Stimulated activated CD4-positive, alpha-beta T cell treated with anti-CD3 and anti-CD28 coated beads, Interleukin-1b, Interleukin-23, amount 100 ng/mL, for 48 hours (primary cell): ENCODE data around the gene OTULINL.

ENCODE experiments used
- DNase-seq: peaks from one replicate; pipeline ENCODE4 v3.0.0-alpha.2; 2020

OTULINL gene

DNA sequence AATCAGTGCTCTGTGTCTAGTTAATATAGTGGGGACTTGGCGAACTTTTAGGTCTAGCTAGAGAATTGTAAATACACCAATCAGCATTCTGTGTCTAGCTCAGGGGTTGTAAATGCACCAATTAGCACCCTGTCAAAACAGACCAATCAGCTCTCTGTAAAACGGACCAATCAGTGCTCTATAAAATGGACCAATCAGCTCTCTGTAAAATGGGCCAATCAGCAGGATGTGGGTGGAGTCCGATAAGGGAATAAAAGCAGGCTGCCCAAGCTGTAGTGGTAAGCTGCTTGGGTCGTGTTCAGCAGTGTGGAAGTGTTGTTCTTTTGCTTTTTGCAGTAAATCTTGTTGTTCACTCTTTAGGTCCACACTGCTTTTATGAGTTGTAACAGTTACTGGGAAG, 3.6 kb upstream of the OTULINL start:
- DNase-seq = no peak

DNA sequence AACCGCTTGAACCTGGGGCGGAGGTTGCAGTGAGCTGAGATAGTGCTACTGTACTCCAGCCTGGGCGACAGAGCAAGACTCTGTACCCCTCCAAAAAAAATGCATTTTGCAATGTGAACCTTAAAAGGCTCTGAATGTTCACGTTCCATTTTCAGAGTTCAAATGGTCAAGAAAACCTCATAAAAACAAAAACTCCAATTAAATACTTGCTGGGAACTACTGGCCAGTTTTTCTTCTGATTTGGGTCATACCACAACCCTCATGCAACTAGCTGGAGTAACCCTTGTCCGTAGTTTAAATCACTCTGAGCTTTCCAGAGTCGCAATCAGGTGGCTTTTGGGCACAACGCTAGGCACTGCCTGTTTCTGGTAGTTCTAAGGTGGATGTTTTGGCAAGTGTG, 2.3 kb upstream of the OTULINL start:
- DNase-seq = no peak

DNA sequence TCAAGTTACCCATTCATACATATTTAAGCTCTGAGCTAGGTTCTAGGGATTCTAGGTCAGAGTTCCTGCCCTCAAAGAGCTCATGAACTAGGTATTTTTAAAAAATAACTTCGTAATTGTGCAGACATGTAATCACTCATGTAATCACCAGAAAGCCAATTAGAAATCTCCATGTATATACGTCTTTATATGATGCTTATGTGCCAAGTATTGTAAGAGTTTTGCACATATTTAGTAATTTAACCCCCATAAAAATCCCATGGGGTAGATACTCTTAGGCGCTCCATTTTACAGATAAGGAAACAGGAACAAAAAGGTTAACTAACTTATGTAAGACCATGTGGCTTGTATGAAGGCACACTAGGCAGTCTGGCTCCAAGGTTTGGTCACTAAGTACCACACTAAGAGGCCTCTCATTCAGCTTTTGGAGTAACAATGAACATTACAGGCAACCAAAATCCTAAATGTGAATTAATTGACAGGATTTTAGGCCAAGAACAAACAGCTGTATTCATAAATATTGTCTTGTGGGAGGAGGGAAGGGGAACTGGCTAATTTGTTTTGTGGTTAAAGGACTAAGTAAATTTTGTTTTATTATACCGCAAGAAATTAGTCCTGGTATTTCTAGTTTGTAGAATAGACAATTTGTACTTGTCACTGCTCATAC, 1.7 kb upstream of the OTULINL start:
- DNase-seq = no peak

DNA sequence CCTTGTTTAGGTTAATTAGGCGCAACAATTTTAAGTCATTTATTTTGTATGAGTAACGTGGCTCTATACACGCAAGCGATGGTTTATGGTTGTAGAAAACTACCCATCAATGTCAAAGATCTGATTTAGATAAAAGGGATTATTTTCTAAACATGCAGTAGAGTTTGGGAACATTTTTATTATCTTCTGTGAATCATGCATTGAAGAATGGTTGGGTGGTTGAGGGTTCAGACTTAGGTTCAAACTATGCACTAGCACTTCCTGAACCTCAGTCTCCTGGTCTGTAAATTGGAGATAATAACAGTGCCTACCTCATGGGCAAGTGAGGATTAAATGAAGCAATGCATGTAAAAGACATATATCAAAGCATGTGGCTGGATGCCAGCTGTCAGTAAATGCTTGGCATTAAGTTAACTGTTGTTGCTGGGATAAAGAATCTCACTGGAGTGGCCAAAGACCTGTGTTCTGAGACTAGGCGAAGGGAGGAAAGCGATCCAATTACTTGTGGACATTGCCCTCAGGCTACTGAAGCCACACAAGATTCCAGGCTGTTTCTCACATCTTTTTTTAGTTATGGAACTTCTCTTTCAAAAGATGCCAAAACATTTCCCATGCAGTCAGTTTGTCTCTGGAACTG, 1.1 kb upstream of the OTULINL start:
- DNase-seq = no peak

DNA sequence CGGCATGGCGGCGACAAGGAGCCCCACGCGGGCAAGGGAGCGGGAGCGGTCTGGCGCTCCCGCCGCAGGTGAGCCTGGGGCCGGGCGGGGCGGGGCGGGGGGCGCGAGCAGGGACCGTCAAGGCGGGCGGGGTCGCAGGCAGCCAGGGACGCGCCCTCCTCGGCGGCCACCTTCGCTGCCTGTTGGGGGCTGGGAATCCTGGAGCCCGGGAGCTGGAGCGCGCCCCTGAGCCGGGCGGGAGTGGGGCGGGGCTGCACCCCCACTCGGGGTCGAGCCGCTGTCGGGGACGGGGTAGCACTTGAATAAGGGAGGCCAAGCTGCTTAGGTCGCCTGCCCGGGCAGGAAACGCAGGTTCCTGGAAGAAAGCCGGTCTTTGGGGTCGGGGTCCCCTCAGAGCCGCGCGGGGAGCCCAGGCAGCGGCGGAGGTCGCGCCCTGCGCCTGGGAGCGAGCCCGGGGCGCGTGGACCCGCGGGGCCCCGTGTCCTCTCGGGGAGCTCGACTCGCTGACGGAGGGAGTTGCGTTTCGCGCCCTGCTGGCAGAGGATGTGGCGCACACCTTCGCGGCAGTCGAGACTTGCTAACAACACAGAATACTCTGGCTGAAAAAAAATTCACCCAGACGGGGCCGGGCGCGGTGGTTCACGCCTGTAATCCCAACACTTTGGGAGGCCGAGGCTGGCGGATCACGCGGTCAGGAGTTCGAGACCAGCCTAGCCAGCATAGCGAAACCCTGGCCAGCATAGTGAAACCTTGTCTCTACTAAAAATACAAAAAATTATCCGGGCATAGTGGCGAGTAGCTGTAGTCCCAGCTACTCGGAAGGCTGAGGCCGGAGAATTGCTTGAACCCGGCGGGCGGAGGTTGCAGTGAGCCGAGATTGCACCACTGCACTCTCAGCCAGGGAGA, 552 bp downstream of the OTULINL start:
- peak; percentile 84 for DNase-seq

DNA sequence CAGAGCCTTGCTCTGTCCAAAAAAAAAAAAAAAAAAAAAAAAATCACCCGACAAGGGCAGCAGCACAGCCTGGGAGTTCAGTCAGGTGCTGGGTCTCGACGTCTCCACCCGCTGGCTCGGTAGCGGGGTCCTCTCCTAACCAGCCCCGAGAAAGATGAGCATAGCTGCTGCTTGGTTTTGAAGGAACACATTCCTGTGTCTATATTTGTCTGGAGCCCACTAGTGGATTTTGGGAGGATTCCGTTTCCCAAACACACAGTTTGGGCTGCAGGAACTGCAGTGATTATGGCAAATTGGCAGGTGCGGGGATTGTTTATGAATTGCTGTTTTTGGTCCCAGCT, 1.2 kb downstream of the OTULINL start:
- no peak for DNase-seq

DNA sequence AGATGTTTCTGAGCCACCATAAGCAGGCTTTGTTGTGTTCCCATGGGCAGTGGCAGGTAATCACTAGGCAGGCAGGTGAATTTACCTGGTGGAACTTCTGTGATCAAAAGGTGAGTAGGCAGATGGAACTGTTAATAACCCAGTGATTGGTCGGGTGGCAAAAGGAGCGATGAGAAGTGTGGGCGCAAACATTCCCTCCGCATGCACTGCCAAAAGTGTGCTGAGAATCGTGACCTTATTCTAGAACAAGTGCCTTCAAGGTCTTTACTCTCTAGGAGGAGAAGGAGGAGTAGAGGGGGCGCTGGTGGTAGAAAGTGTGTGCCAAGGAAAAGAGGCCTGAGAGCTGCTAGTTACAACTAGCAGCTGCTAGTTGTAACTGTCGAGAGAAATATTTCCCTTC, 3.3 kb downstream of the OTULINL start:
- no peak for DNase-seq

DNA sequence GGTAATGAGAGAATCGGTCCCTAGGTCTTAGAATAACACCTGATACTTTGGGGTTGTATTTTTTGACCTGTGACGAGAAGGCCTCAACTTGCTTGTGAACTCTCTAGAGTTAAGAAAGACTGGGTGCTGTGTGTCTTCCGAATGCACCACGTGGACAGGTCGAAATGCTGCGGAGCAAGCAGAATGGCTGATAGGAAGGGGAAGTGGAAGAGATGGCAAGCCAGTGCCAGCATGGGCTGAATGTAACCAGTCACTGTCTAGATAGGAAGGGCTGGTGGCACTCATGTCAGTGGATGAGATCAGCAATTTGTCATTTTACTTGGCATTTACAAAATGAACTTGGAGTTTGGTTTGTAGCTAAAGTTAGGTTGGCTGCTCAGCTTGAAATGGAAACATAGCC, 5.6 kb downstream of the OTULINL start:
- DNase-seq = no peak

DNA sequence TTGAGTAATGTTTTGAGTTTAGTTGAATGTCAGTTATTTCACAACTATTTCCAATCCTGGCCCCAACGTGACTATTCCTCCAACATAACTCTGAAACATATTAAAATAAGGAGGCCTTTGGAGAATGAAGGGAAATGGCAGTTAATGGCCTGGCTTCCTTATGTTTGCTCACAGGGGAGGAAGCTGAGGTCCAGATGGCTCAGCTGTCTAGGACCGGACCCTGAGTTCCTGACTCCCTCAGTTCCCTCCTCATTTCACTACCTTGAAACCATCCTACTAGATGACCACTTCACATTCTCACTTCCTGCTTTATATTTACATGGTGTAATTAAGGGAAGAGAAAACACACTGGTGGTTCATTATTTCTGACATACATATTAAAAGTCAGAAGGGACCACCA, 6.6 kb downstream of the OTULINL start:
- no peak for DNase-seq

DNA sequence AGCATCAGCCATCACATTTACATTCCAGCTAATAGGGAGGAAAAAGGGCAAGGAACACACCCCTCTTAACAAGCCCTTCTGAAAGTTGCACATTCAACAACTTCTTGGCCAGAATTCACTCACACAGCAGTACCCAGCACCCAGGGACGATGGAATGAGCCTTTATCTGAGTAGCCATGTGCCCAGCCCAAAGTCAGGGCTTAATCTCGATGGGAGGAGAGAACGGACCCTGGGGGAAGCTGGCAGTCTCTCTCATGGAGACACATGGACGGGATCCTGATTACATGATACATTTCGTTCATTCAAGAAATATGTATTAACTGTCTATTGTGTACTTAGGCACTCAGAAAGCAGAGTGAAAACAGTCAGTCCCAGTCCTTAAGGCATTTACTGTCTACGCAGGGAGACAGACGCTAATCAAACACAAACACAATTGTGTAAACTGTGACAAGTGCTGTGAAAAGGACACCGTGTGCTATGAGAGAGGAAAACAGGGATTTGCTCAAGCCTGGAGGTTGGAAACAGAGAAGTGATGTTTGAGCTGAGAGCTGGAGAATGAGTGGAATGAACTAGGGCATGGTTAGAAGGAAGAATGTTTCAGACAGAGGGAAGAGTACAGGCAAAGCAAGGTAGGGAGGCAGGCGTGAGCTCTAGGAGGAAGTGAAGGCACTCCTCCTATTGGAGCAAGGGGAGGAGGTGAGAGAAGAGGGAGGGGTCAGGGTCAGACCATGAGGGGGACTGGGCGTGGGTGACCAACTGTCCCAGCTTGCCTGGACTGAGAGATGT, 7.4 kb downstream of the OTULINL start:
- no peak for DNase-seq

DNA sequence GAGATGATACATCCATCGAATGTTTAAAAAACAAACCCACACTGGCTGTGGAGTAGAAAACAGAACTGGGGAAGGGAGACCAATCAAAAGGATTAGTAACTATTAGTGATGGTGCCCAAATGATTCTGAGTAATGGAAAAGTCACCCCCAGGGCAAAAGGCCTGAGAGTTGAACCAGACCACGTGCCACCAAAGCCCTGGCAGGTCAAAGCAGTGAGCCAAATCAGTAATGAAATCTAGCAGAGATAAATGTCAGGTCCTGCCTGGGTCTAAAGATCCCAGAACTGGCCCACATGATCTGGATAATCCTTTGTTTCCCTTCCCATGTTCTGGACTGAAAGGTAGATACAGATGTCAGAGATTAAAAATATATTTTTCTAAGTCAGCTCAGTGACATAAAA, 9.4 kb downstream of the OTULINL start:
- no peak for DNase-seq

DNA sequence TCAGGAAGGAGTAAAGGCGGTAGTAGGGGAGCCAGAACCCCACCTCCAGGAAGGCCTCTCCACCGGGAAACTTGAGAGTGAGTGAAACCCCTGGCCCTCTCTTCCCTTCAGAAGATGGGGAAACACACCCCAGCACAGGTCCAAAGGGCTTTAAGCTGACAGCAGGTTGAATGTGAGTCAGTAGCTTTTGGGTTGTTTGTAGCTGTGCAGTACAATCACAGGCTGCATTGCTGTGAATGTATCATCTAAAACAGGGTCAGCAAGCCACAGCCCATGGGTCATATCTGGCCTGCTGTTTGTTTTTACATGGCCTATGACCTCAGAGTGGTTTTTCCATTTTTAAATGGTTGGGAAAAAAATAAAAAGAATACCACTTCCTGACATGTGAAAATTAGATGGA, 10.0 kb downstream of the OTULINL start:
- DNase-seq = no peak

DNA sequence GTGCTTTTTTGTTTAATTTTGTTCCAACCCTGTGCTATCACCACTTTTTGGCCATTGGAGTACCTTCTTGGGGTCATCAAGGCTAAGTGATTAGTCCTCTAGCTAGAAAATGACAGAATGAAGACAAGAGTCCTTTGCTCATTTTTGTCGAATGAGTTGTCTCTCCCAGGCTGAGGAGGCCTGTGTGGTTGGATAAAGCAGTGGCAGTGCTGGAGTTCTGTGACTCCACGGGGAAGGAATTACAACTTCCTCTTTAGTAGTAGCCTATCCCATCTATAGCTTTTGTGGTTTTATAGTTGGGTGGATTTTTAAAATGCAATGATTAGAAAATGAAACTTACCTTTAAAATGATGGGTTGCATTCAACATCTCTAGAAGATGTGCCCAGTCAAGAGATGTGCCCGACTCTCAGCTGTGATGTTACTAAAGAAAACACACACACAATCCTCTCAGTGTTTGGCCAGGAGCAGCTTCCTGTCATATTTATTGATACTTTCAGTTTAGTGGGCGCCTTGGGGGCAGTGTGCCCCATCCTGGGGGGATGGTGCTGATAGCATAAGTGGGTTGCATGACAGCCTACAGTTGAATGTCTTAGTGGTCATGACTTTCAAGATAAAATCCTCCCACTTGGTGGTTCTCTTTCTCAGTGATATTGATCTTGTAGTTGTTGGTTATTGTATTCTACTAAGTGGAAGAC, 11.9 kb downstream of the OTULINL start:
- DNase-seq = no peak

DNA sequence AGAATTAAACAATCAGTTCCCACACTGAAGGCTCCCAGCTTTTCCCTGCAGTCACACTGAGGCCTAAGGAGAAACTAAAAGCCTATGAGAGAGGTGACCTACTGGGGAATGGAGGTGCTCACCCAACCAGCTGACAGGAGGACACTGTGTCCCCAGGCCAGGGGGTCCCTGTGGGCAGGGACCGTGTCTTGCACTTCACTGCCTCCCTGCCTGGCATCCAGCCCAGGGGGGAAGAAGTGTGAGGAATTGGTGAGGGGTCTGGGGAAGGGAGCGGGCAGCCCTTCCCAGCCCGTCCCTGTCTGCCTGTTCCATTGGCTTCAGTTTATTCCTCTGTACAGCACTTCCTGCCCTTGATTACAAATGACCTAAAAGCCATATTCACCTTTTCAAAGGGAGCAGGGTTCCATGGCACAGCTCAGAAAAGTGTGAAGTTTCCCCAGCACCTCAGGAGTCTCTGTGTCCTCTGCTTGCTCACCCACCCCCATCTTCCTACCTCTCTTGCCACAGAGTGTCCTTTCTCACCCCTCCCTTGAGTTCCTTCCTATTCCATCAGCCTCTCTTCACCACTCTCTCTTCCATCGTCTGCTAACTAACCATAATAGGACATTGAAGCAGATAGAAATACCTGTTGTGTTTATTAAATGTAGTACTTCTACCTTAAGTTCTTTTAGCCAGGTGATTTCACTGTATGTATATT, 12.9 kb downstream of the OTULINL start:
- no peak for DNase-seq

DNA sequence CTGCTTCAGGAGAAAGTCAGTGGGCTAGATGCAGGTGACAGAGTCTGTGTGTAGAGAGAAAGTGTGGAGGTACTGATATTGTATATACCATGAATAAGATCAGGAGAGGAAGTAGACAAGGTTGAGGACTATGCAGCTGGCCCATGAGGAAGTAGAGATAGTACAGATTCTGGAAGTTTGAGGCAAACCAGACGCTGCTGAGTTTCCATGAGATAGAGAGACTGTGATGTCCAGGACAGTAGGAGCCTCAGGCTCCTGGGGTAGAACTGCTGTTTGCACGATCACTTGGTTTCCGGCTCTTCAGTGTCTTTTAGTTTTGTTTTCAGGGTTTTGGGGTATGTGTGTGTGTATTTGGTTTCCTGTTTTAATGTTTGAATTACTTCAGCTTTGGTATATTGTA, 13.6 kb downstream of the OTULINL start:
- DNase-seq = no peak

DNA sequence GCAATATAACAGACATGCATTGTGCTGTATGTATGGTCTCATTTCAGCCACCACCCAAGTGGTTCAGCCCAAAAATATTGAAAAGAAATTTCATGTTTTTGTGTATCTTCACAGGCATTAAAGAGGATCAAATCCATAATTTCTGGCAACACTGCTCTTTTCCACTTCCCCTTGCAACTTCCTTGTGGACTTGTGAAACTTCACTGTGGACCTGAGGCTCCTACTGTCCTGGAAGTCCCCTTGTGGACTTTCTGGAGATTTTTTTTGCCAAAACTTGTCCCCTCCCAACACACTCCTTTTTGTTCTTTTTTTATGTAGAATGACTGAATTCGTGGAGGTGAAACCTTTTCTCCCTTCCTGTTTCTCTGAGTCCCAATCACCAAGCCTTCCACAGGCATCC, 14.3 kb downstream of the OTULINL start:
- DNase-seq = no peak

DNA sequence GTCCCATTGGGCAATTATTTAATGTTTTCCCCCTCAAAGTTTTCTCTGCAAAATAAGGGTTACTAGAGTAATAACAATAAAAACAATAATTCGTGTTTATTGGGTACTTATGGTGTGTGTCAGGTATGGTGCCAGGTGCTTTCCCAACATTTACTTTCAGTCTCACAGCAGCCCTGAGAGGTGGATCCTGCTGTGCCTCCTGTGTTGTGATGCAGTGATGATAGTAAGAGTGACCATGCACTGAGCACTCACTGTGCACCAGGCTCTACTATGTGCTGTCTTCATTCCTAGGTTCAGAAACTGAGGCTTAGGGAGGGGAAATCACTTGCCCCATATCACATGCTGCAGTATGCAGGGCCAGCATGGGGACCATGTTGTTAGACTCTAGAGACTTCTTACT, 15.5 kb downstream of the OTULINL start:
- DNase-seq = no peak

DNA sequence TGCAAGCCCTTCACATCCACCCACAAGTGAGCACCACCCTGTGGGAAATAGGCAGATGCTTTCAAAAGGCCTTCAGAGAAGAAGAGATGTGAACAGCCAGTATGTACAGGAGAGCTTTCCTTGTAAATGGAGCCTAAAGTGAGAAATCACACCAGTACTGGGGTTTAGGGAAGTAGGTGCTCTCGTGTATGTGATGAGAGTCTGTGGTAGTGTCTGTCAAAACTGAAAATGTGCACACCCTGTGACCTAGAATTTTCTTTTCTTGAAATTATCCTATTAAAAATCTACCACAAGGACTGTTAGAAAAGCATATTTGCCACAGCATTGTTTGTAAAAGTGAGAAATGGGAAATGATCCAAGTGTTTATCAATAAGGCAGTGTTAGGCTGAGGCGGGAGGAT, 16.6 kb downstream of the OTULINL start:
- no peak for DNase-seq

DNA sequence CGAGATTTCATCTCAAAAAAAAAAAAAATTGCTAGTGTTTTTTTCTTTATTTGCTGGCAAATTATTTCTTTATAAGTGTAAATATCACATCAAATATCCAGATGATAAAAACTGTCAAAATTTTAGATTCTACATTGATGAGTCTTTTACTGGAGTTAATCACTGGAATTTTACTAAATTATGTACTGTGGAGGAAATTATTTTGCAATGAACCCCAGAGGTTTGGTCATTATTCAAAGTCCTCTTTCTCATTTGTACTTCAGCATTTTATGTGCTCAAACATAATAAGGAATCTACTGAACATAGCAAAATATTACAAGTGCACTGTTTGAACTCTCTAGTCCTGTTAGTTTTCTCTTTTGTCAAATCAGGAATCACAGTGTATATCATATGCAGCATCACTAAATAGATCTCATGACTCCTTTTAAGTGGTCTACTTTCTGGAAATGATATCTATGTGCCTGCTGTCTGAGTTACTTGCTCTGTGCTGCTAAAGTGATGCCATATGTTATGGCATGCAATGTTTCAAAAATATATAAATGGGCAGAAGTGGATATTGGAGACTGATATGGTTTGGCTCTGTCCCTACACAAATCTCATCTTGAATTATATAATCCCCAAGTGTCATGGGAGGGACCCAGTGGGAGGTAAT, 18.0 kb downstream of the OTULINL start:
- no peak for DNase-seq

DNA sequence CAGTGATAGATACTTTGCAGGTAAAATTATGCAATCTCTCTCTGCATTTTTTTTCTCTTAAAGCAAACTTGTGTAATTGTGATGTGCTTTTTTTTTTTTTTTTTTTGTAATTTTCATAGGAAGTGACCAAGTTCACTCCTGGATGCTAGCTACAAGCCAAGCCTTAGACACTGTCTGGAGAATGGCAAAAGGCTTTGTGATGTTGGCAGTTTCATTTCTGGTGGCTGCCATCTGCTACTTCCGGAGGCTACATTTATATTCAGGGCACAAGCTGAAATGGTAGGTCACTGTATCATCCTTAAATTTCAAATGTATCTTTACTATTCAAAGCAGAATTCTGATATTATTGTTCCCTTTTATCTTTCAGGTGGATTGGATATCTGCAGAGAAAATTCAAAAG, 19.3 kb downstream of the OTULINL start:
- no peak for DNase-seq

DNA sequence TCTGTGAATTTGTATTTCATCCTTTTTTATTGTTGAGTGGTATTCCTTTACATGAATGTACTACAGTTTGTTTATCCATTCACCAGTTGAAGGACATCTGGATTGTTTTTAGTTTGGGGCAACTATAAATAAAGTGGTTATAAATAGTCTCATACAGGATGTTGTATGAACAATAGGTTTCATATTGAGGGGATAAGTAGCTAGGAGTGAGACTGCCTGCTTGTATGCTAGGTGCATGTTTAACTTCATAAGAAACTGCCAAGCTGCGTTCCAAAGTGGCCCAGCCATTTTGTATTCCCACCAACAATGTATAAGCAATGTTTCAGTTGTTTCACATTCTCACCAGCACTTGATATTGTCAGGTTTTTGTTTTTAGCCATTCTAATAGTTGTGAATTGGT, 21.5 kb downstream of the OTULINL start:
- DNase-seq = no peak

DNA sequence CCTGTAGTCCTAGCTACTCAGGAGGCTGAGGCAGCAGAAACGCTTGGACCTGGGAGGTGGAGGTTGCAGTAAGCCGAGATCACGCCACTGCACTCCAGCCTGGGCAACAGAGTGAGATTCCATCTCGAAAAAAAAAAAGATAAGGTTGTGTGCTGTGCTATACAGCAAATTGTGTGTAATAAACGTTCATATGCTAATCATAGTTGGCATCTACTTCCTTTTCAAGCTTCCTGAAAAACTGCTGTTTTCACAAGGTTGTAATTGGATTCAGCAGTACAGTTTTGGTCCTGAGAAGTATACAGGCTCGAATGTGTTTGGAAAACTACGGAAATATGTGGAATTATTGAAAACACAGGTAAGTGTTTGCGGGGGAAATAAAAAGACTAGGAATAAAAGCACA, 25.5 kb downstream of the OTULINL start:
- no peak for DNase-seq
